GM19455 (cell line): ENCODE measurements around the gene LTBR.
"Not testable (repeated sequence)": the region's sequence is repeated elsewhere in the genome, so short reads cannot be mapped to it uniquely, and the experiment has no call there.

Experiments
- ATAC-seq: cut with Tn5 transposase; IDR thresholded peaks from one replicate; pipeline ENCODE4 v1.9.1; 2021; ENCODE audit not compliant: unreplicated experiment

The LTBR gene

GRCh38 chr12:6383572-6384498 is at the start of gene LTBR:
TSS of gene LTBR (plus strand) at chr12:6384162. CDS start at chr12:6384359, 197 bp downstream.
- ATAC-seq: no peak

GRCh38 chr12:6334359-6334758 is 49.6 kb upstream of the LTBR start:
- ATAC-seq: no peak

- no peak for ATAC-seq
These were observed 49.0 kb upstream of the LTBR start for GRCh38 chr12:6334940-6335450.

- no peak for ATAC-seq
These were observed 48.4 kb upstream of the LTBR start for GRCh38 chr12:6335451-6336078.

GRCh38 chr12:6336079-6336888 is 47.7 kb upstream of the LTBR start:
- ATAC-seq: no peak

GRCh38 chr12:6336889-6337853 is 46.8 kb upstream of the LTBR start:
- ATAC-seq: no peak

- no peak for ATAC-seq
These were observed 46.0 kb upstream of the LTBR start for GRCh38 chr12:6337958-6338433.

- not testable (repeated sequence) for ATAC-seq
These were observed 45.4 kb upstream of the LTBR start for GRCh38 chr12:6338536-6338935.

GRCh38 chr12:6338955-6339354 is 45.0 kb upstream of the LTBR start:
- no peak for ATAC-seq

- ATAC-seq: no peak
These were observed 43.8 kb upstream of the LTBR start for GRCh38 chr12:6340032-6340638.

GRCh38 chr12:6340745-6341416 is 43.1 kb upstream of the LTBR start:
- no peak for ATAC-seq

- ATAC-seq: no peak
These were observed 42.4 kb upstream of the LTBR start, which contains the start of gene TNFRSF1A for GRCh38 chr12:6341417-6342139. TSS of gene TNFRSF1A (minus strand) at chr12:6342076. CDS start at chr12:6341814, 262 bp downstream.

GRCh38 chr12:6342140-6342889 is 41.6 kb upstream of the LTBR start:
- no peak for ATAC-seq

GRCh38 chr12:6343518-6343917 is 40.4 kb upstream of the LTBR start:
- ATAC-seq: no peak

GRCh38 chr12:6344101-6344660 is 39.8 kb upstream of the LTBR start:
- not testable (repeated sequence) for ATAC-seq

- no peak for ATAC-seq
These were observed 38.5 kb upstream of the LTBR start for GRCh38 chr12:6345319-6346091.
